ENCODE data around the gene CYP11A1.
A peak's percentile ranks its signal among the peaks of the same experiment; 100 is the strongest.

CYP11A1 gene

GRCh38 chr15:74293021-74293810, 74.2 kb downstream of the CYP11A1 start:
- no peak for DNase-seq

GRCh38 chr15:74291101-74292071, 76.1 kb downstream of the CYP11A1 start:
- DNase-seq: peak; percentile 27

- no peak for DNase-seq
These were observed 76.8 kb downstream of the CYP11A1 start for GRCh38 chr15:74290645-74291044.

GRCh38 chr15:74289671-74290070, 77.8 kb downstream of the CYP11A1 start:
- DNase-seq: no peak

All from DMS53 (cell line).